HG02763 (cell line): ENCODE measurements around the gene CYP4F8.
"Not testable (repeated sequence)": the region's sequence is repeated elsewhere in the genome, so short reads cannot be mapped to it uniquely, and the experiment has no call there.

ENCODE experiments used
- ATAC-seq: cut with Tn5 transposase; IDR thresholded peaks from one replicate; pipeline ENCODE4 v1.9.1; 2021; ENCODE audit warnings: mild to moderate bottlenecking, moderate library complexity; ENCODE audit not compliant: unreplicated experiment

The CYP4F8 gene

GRCh38 chr19:15614507-15615379, at the start of gene CYP4F8:
TSS of gene CYP4F8 (plus strand) at chr19:15615218. CDS start at chr19:15615617, 399 bp downstream.
- no peak for ATAC-seq

GRCh38 chr19:15570420-15570819, 44.6 kb upstream of the CYP4F8 start:
- no peak for ATAC-seq

- no peak for ATAC-seq
Measured at GRCh38 chr19:15575406-15575805, 39.6 kb upstream of the CYP4F8 start.

GRCh38 chr19:15576526-15577156, 38.4 kb upstream of the CYP4F8 start:
- no peak for ATAC-seq

GRCh38 chr19:15577184-15577771, 37.7 kb upstream of the CYP4F8 start:
- ATAC-seq: no peak

- no peak for ATAC-seq
Measured at GRCh38 chr19:15583346-15583745, 31.7 kb upstream of the CYP4F8 start.

GRCh38 chr19:15584095-15584494, 30.9 kb upstream of the CYP4F8 start:
- no peak for ATAC-seq

GRCh38 chr19:15584541-15585115, 30.4 kb upstream of the CYP4F8 start:
- ATAC-seq: no peak

- ATAC-seq: no peak
Measured at GRCh38 chr19:15587663-15588062, 27.4 kb upstream of the CYP4F8 start.

- ATAC-seq: no peak
Measured at GRCh38 chr19:15588265-15588664, 26.8 kb upstream of the CYP4F8 start.

- ATAC-seq: no peak
Measured at GRCh38 chr19:15589760-15590451, 25.1 kb upstream of the CYP4F8 start.

GRCh38 chr19:15591796-15592195, 23.2 kb upstream of the CYP4F8 start:
- no peak for ATAC-seq

- ATAC-seq: not testable (repeated sequence)
Measured at GRCh38 chr19:15592506-15592905, 22.5 kb upstream of the CYP4F8 start.

- ATAC-seq: not testable (repeated sequence)
Measured at GRCh38 chr19:15593766-15594165, 21.3 kb upstream of the CYP4F8 start.

- ATAC-seq: no peak
Measured at GRCh38 chr19:15595069-15595468, 19.9 kb upstream of the CYP4F8 start.

GRCh38 chr19:15607978-15608925, 6.8 kb upstream of the CYP4F8 start:
- not testable (repeated sequence) for ATAC-seq

- ATAC-seq: no peak
Measured at GRCh38 chr19:15609261-15609660, 5.8 kb upstream of the CYP4F8 start.

GRCh38 chr19:15612342-15612741, 2.7 kb upstream of the CYP4F8 start:
- ATAC-seq: no peak

GRCh38 chr19:15613338-15613737, 1.7 kb upstream of the CYP4F8 start:
- no peak for ATAC-seq

- no peak for ATAC-seq
Measured at GRCh38 chr19:15615526-15615925, 508 bp downstream of the CYP4F8 start.
